ENCODE results near the gene HNRNPH1.
"Not testable (repeated sequence)": the region's sequence is repeated elsewhere in the genome, so short reads cannot be mapped to it uniquely, and the experiment has no call there.

- not testable (repeated sequence) for TF ChIP-seq POLR2AphosphoS5 (IDR thresholded peaks at IDR 0.05; ENCODE audit: low read depth, low read length); CTCF (IDR thresholded peaks at IDR 0.05); TCF7L2 (IDR thresholded peaks at IDR 0.05; ENCODE audit: low read depth, low read length)
- TF ChIP-seq, protein P1, sequence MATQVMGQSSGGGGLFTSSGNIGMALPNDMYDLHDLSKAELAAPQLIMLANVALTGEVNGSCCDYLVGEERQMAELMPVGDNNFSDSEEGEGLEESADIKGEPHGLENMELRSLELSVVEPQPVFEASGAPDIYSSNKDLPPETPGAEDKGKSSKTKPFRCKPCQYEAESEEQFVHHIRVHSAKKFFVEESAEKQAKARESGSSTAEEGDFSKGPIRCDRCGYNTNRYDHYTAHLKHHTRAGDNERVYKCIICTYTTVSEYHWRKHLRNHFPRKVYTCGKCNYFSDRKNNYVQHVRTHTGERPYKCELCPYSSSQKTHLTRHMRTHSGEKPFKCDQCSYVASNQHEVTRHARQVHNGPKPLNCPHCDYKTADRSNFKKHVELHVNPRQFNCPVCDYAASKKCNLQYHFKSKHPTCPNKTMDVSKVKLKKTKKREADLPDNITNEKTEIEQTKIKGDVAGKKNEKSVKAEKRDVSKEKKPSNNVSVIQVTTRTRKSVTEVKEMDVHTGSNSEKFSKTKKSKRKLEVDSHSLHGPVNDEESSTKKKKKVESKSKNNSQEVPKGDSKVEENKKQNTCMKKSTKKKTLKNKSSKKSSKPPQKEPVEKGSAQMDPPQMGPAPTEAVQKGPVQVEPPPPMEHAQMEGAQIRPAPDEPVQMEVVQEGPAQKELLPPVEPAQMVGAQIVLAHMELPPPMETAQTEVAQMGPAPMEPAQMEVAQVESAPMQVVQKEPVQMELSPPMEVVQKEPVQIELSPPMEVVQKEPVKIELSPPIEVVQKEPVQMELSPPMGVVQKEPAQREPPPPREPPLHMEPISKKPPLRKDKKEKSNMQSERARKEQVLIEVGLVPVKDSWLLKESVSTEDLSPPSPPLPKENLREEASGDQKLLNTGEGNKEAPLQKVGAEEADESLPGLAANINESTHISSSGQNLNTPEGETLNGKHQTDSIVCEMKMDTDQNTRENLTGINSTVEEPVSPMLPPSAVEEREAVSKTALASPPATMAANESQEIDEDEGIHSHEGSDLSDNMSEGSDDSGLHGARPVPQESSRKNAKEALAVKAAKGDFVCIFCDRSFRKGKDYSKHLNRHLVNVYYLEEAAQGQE (IDR thresholded peaks at IDR 0.05; ENCODE audit: insufficient read depth in 1 of 2, low read depth in 2 of 2, low read length in 1 of 2): not testable (repeated sequence)
These were observed 19.9 kb upstream of the HNRNPH1 start for GRCh38 chr5:179643141-179643920.
